Measurements from ENCODE around the gene DIO3.

Gene DIO3

GRCh38 chr14:101539880-101540279 is 21.4 kb upstream of the DIO3 start:
- no peak for TF ChIP-seq SIN3A (IDR thresholded peaks at IDR 0.05; ENCODE audit: borderline replicate concordance, insufficient read depth, low read length)
- TF ChIP-seq POLR2AphosphoS5 (IDR thresholded peaks at IDR 0.05; ENCODE audit: low read depth, low read length) = no peak
- TF ChIP-seq, protein P1, sequence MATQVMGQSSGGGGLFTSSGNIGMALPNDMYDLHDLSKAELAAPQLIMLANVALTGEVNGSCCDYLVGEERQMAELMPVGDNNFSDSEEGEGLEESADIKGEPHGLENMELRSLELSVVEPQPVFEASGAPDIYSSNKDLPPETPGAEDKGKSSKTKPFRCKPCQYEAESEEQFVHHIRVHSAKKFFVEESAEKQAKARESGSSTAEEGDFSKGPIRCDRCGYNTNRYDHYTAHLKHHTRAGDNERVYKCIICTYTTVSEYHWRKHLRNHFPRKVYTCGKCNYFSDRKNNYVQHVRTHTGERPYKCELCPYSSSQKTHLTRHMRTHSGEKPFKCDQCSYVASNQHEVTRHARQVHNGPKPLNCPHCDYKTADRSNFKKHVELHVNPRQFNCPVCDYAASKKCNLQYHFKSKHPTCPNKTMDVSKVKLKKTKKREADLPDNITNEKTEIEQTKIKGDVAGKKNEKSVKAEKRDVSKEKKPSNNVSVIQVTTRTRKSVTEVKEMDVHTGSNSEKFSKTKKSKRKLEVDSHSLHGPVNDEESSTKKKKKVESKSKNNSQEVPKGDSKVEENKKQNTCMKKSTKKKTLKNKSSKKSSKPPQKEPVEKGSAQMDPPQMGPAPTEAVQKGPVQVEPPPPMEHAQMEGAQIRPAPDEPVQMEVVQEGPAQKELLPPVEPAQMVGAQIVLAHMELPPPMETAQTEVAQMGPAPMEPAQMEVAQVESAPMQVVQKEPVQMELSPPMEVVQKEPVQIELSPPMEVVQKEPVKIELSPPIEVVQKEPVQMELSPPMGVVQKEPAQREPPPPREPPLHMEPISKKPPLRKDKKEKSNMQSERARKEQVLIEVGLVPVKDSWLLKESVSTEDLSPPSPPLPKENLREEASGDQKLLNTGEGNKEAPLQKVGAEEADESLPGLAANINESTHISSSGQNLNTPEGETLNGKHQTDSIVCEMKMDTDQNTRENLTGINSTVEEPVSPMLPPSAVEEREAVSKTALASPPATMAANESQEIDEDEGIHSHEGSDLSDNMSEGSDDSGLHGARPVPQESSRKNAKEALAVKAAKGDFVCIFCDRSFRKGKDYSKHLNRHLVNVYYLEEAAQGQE (IDR thresholded peaks at IDR 0.05; ENCODE audit: insufficient read depth in 1 of 2, low read depth in 2 of 2, low read length in 2 of 2) = no peak
- TF ChIP-seq FOXP2 (optimal IDR thresholded peaks at IDR 0.05; ENCODE audit: borderline replicate concordance, extremely low read depth, extremely low read length, insufficient read depth) = no peak
- TF ChIP-seq TAF1 (IDR thresholded peaks at IDR 0.05; ENCODE audit: borderline replicate concordance, insufficient read depth, low read length) = no peak

DNA sequence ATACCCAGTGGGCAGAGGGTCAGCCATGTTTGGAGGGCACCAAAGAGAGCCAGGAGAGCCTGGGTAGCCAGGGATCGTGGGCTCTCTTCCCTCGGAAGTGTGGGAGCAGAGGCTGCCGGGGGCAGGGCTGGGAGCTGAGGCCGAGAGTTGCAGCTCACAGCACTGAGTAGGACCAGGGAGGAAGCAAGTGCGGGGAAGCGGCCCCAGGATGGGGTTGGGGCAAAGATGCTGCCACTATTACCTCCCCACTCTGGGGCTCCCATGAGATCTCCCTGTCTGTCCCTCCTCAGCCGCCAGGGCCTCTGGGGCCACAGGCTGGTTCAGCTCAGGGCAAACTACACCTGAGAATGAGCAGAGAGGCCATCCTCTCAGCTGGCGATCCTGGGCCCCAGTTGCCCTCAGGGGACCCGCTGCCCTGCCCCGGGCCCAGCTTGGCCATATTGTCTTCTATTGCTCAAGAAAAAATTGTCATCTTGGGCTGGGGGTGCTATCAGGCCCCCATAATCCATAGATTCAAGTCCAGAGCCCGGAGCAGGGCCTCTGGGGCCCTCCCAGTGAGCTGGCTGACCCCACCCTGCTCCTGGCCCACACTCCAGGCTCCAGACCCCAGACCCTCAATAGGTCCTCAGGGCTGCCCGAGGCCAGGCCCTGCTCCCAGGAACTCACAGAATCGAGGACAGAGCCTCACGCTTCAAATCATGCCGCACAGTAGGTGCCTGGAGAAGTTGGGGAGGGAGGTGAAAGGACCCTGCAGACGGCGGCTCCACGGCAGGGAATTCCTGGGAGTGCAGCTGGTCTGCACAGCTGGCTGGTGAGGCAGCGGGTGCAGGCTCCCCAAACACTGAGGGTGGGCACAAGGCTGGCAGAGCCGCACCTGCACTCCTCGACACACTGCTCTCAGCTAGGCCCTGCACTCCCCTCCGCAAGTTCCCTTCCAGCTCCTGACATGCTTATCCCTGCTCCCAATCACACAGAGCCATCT is 20.5 kb upstream of the DIO3 start:
- no peak for TF ChIP-seq SIN3A (IDR thresholded peaks at IDR 0.05; ENCODE audit: borderline replicate concordance, insufficient read depth, low read length)
- no peak for TF ChIP-seq TAF1 (IDR thresholded peaks at IDR 0.05; ENCODE audit: borderline replicate concordance, insufficient read depth, low read length)
- TF ChIP-seq FOXP2 (optimal IDR thresholded peaks at IDR 0.05; ENCODE audit: borderline replicate concordance, extremely low read depth, extremely low read length, insufficient read depth) = no peak
- TF ChIP-seq POLR2AphosphoS5 (IDR thresholded peaks at IDR 0.05; ENCODE audit: low read depth, low read length) = no peak
- TF ChIP-seq, protein P1 (IDR thresholded peaks at IDR 0.05; ENCODE audit: insufficient read depth in 1 of 2, low read depth in 2 of 2, low read length in 2 of 2) = no peak

- TF ChIP-seq POLR2AphosphoS5 (IDR thresholded peaks at IDR 0.05; ENCODE audit: low read depth, low read length) (no peak), SIN3A (IDR thresholded peaks at IDR 0.05; ENCODE audit: borderline replicate concordance, insufficient read depth, low read length) (no peak), FOXP2 (optimal IDR thresholded peaks at IDR 0.05; ENCODE audit: borderline replicate concordance, extremely low read depth, extremely low read length, insufficient read depth) (no peak), TAF1 (IDR thresholded peaks at IDR 0.05; ENCODE audit: borderline replicate concordance, insufficient read depth, low read length) (no peak)
- TF ChIP-seq, protein P1 (IDR thresholded peaks at IDR 0.05; ENCODE audit: insufficient read depth in 1 of 2, low read depth in 2 of 2, low read length in 2 of 2) = no peak
These were observed 18.9 kb upstream of the DIO3 start for GRCh38 chr14:101542391-101542790.

GRCh38 chr14:101543814-101544213 is 17.5 kb upstream of the DIO3 start:
- TF ChIP-seq POLR2AphosphoS5 (IDR thresholded peaks at IDR 0.05; ENCODE audit: low read depth, low read length) (no peak), SIN3A (IDR thresholded peaks at IDR 0.05; ENCODE audit: borderline replicate concordance, insufficient read depth, low read length) (no peak), FOXP2 (optimal IDR thresholded peaks at IDR 0.05; ENCODE audit: borderline replicate concordance, extremely low read depth, extremely low read length, insufficient read depth) (no peak), TAF1 (IDR thresholded peaks at IDR 0.05; ENCODE audit: borderline replicate concordance, insufficient read depth, low read length) (no peak)
- TF ChIP-seq, protein P1 (IDR thresholded peaks at IDR 0.05; ENCODE audit: insufficient read depth in 1 of 2, low read depth in 2 of 2, low read length in 2 of 2) = no peak

Data from PFSK-1 (cell line).